ENCODE data around the gene MSANTD2. TPM values are rescaled to one million over a fixed set of nuclear protein-coding genes. Genes with fewer than 3 reads are reported as not detected.
A peak's percentile ranks its signal among the peaks of the same experiment; 100 is the strongest.

The MSANTD2 gene
- total RNA-seq, 1 donor from 2014 or later: 22.8 TPM

DNA sequence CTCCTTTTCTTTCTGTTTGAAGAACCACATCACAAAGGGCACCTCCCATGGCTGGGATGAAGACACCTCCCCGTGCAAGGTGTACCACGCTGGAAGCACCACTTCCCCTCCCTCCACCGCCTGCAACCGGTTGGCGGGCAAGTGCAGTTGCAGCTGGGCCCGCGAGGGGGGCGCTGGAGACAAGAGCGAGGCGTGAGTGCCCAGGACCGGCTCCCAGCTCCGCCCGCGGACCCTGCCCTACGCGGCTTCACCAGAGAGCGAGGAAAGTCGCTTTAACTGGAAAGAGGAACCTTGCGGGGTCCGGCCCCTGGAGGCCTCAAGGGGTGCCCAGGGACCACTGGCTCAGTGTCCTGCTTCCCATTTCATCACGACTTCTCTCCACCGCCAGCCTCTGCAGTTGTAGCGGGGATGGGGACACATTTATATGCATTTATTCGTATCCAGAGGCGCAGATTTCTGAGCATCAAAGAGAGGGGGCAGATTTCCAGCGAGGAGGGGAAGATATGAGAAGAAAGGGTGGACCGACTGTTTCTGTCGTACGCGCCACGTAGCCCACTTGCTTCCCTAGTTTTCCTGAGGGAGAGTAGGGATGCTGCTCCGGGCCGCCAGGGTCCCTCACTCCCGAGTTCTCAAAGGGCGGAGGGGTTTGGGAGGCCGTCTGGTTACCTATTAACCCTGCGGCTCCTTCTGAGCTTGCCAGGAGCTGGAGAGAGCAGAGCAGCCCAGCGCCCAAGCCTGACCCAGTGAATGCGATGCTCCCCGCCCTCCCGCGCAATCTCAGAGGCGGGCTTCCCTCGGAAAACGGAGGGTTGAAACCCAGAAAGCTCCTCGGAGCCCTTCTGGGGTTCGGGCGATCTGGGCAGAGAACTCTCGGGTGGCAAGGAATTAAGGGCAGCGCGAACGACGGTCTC is 41.6 kb downstream of the MSANTD2 start:
- TF ChIP-seq, protein P1, sequence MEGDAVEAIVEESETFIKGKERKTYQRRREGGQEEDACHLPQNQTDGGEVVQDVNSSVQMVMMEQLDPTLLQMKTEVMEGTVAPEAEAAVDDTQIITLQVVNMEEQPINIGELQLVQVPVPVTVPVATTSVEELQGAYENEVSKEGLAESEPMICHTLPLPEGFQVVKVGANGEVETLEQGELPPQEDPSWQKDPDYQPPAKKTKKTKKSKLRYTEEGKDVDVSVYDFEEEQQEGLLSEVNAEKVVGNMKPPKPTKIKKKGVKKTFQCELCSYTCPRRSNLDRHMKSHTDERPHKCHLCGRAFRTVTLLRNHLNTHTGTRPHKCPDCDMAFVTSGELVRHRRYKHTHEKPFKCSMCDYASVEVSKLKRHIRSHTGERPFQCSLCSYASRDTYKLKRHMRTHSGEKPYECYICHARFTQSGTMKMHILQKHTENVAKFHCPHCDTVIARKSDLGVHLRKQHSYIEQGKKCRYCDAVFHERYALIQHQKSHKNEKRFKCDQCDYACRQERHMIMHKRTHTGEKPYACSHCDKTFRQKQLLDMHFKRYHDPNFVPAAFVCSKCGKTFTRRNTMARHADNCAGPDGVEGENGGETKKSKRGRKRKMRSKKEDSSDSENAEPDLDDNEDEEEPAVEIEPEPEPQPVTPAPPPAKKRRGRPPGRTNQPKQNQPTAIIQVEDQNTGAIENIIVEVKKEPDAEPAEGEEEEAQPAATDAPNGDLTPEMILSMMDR (IDR thresholded peaks at IDR 0.05; ENCODE audit: partially characterized antibody, unreplicated experiment): peak; percentile 83
- Mint-ChIP-seq H3K4me3 (ENCODE audit: unreplicated experiment) (peak overlapping the region; percentile 91), H3K27me3 (ENCODE audit: unreplicated experiment) (peaks cover 52% of the 10 kb centered on the region), H3K9me3 (ENCODE audit: unreplicated experiment) (peaks cover 3% of the 10 kb centered on the region), H3K4me1 (ENCODE audit: low read depth, unreplicated experiment) (peaks cover 12% of the 10 kb centered on the region), H3K36me3 (ENCODE audit: unreplicated experiment) (no peaks in the 10 kb centered on the region), H3K27ac (ENCODE audit: unreplicated experiment) (no peak overlapping the region)
- DNase-seq: peak; percentile 89

DNA sequence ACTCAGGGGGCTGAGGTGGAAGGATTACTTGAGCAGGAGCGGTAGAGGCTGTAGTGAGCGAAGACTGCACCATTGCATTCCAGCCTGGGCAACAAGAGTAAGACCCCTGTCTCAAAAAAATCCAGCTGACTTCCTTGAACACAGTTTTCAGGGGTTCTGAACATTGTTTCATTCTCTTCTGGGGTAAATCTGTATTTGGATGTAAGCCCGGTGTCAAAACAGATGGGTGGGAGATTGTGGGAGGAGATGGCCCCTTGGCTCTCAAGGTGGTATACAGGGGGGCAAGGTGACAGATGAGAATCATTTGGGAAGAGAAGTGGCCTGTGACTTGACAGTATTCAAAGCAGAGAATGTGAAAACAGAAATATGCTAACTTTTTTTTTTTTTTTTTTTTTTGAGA is 42.9 kb downstream of the MSANTD2 start:
- no peak for DNase-seq
- TF ChIP-seq, protein P1 (IDR thresholded peaks at IDR 0.05; ENCODE audit: partially characterized antibody, unreplicated experiment): no peak
- Mint-ChIP-seq H3K27me3 (ENCODE audit: unreplicated experiment) (peaks cover 55% of the 10 kb centered on the region), H3K27ac (ENCODE audit: unreplicated experiment) (no peak overlapping the region), H3K9me3 (ENCODE audit: unreplicated experiment) (peaks cover 3% of the 10 kb centered on the region), H3K4me3 (ENCODE audit: unreplicated experiment) (no peak overlapping the region), H3K4me1 (ENCODE audit: low read depth, unreplicated experiment) (peaks cover 14% of the 10 kb centered on the region), H3K36me3 (ENCODE audit: unreplicated experiment) (no peaks in the 10 kb centered on the region)

DNA sequence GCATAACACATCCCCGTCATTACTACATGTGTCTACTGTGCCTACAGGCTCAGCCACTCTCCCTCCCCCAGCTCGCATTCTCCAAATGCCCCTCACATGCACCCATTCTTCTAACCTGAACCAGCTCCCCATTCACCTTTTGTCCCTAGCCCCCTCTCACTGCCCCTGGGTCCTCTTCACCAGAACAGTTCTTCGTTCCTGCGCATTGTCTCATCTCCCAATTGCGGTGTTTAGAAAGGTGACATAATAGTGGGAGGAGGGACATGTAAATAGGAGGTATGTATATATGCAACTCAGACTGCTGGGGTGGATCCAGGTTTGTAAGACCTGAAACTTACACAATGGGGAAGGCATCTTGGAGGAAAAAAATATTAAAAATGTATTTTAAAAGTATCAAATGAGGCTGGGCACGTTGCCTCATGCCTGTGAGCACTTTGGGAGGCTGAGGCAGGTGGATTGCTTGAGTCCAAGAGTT is 43.4 kb downstream of the MSANTD2 start:
- Mint-ChIP-seq H3K4me3 (ENCODE audit: unreplicated experiment) (no peak overlapping the region), H3K4me1 (ENCODE audit: low read depth, unreplicated experiment) (peaks cover 14% of the 10 kb centered on the region), H3K9me3 (ENCODE audit: unreplicated experiment) (peaks cover 3% of the 10 kb centered on the region), H3K27me3 (ENCODE audit: unreplicated experiment) (peaks cover 56% of the 10 kb centered on the region), H3K36me3 (ENCODE audit: unreplicated experiment) (no peaks in the 10 kb centered on the region), H3K27ac (ENCODE audit: unreplicated experiment) (no peak overlapping the region)
- DNase-seq: no peak
- TF ChIP-seq, protein P1 (IDR thresholded peaks at IDR 0.05; ENCODE audit: partially characterized antibody, unreplicated experiment): no peak

DNA sequence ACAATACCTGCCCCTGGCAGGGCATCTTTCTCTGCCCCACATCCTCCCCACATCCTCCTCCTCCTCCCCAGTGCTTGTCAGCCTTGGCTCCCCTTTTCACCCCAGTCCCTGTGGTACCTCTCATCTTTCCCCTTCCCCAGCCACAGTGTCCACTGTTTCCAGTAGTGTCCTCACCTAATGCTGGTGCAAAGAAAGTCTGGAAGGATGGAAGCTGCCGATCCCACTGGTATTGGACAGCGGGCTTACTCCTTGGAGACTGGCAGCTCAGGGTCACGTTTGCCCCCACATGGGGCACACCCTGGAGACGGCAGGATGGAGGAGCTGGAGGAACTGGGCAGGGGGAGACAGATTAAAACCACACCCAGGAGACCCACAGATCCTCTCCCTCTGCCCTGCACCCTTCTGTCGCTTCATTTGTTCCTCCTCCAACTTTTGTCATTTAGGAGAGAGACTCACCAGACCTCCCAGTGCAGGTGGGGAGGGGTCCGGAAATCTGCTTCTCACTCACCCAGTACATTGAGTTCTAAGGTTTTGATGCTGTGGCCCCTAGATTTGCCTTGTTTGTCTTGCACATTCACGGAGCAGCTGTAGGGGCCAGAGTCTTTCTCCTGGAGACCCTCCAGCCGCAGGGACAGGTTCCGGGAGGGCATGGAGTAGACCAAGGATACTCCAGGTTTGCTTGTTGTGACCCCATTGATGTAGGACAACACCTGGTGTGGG is 44.0 kb downstream of the MSANTD2 start:
- Mint-ChIP-seq H3K9me3 (ENCODE audit: unreplicated experiment) (peaks cover 3% of the 10 kb centered on the region), H3K27ac (ENCODE audit: unreplicated experiment) (no peak overlapping the region), H3K4me3 (ENCODE audit: unreplicated experiment) (no peak overlapping the region)

More for the DNA sequence above, 44.0 kb downstream of the MSANTD2 start:
- no peaks in the 10 kb centered on the region for H3K36me3 Mint-ChIP-seq (ENCODE audit: unreplicated experiment)
- H3K27me3 Mint-ChIP-seq (ENCODE audit: unreplicated experiment): peaks cover 51% of the 10 kb centered on the region
- peaks cover 14% of the 10 kb centered on the region for H3K4me1 Mint-ChIP-seq (ENCODE audit: low read depth, unreplicated experiment)
- DNase-seq: no peak
- TF ChIP-seq, protein P1 (IDR thresholded peaks at IDR 0.05; ENCODE audit: partially characterized antibody, unreplicated experiment): no peak

All from glutamatergic neuron (in vitro differentiated cells).